ENCODE measurements around the gene ALAS2. TPM values are rescaled to one million over a fixed set of nuclear protein-coding genes. Genes with fewer than 3 reads are reported as not detected.

ALAS2 gene
- total RNA-seq, 1 experiment from 2014 or later, result not detected

DNA sequence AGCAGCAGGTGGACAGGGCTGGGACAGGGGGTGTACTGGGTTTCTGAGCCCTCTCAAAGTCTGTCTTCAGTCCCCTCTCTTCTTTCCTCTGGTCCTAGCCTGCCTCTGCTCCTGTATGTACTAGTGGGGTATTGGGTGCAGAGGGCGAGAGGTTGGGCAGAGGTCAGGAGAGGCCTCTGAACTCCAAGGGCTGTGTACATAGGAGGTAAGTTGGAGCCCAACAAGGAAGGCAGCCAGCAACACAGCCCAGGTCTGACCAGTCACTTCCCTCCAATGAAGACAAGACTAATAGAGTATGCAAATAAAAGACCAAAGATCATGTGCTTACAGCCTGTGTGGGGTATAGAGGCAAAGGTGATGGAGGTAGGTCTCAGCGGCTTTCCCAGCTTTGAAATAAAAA is 36.7 kb downstream of the ALAS2 start, which contains the start of gene PFKFB1:
Gene PFKFB1 (minus strand): TSS at position 90 of the 400 bp plus-strand sequence. CDS start 181 bp downstream, outside the sequence.
- Histone ChIP-seq H3K79me1 (ENCODE audit: insufficient read depth, low read depth, low read length, poor library complexity, severe bottlenecking) (no peaks in the 10 kb centered on the region), H3K23me2 (ENCODE audit: insufficient read length, low read depth, low read length, poor library complexity, severe bottlenecking) (no peaks in the 10 kb centered on the region), H4K5ac (ENCODE audit: insufficient read length, low read depth, low read length) (no peak within 1 kb of the TSS), H2AK5ac (ENCODE audit: insufficient read length, low read length) (no peak within 1 kb of the TSS), H3T11ph (ENCODE audit: low read length) (no peak within 1 kb of the TSS), H4K91ac (ENCODE audit: insufficient read length, low read depth, low read length) (no peak within 1 kb of the TSS), H2AFZ (ENCODE audit: low read length) (no peak within 1 kb of the TSS), H3K4me2 (ENCODE audit: insufficient read depth, insufficient read length, low read length) (no peak within 1 kb of the TSS), H4K8ac (replicated peaks; ENCODE audit: insufficient read length, low read depth, low read length) (no peak within 1 kb of the TSS), H3K4me1 (ENCODE audit: insufficient read depth, low read length) (no peaks in the 10 kb centered on the region), H2BK12ac (ENCODE audit: insufficient read length, low read depth, low read length) (no peak within 1 kb of the TSS), H3K56ac (ENCODE audit: insufficient read length, low read depth, low read length) (no peak within 1 kb of the TSS), H3K27ac (ENCODE audit: insufficient read length, low read depth, low read length) (no peak within 1 kb of the TSS), H2BK5ac (ENCODE audit: insufficient read length, low read length) (no peak within 1 kb of the TSS), H2BK120ac (ENCODE audit: low read depth, low read length, poor library complexity, severe bottlenecking) (no peak within 1 kb of the TSS), H4K20me1 (ENCODE audit: control insufficient read depth, insufficient read depth, insufficient read length) (no peaks in the 10 kb centered on the region), H3K4ac (ENCODE audit: low read depth, low read length) (no peak within 1 kb of the TSS), H3K9me3 (ENCODE audit: control insufficient read depth, low read depth, low read length) (peaks cover 45% of the 10 kb centered on the region), H3K79me2 (ENCODE audit: insufficient read depth, low read length) (no peaks in the 10 kb centered on the region), H3K18ac (ENCODE audit: insufficient read length, low read depth, low read length) (no peak within 1 kb of the TSS), H2BK20ac (ENCODE audit: low read depth, low read length, poor library complexity, severe bottlenecking) (no peak within 1 kb of the TSS), H3K14ac (ENCODE audit: insufficient read depth, low read length) (no peak within 1 kb of the TSS), H2BK15ac (ENCODE audit: low read depth, low read length) (no peak within 1 kb of the TSS), H3K23ac (ENCODE audit: insufficient read length, low read depth, low read length) (no peak within 1 kb of the TSS), H3K9ac (ENCODE audit: extremely low read depth, insufficient read length, low read length) (no peak within 1 kb of the TSS), H3K27me3 (ENCODE audit: insufficient read depth, low read length) (no peaks in the 10 kb centered on the region)
- H3K27ac Mint-ChIP-seq, result no peak within 1 kb of the TSS
- no CpG with 5 or more reads among the region's 2 CpGs for WGBS (ENCODE audit: extremely low coverage, insufficient read length, low lambda C conversion rate)
- TF ChIP-seq CTCF (conservative IDR thresholded peaks at IDR 0.05), result no peak
- DNase-seq, result no peak
- H3K4me3 Mint-ChIP-seq, result no peak within 1 kb of the TSS
- H3K27me3 Mint-ChIP-seq (ENCODE audit: low read depth), result peaks cover 3% of the 10 kb centered on the region; the same call in 1 of the 2 replicates
- peaks cover 58 to 63% of the 10 kb centered on the region in 2 experiments for H3K9me3 Mint-ChIP-seq
- 0 out of 7 replicates have a peak, but pooled peaks cover 0 to 2% (median 0%) of the 10 kb centered on the region in 3 experiments for H3K36me3 Mint-ChIP-seq (ENCODE audit: insufficient read depth in 1 of 3, low read depth in 3 of 3)
- H3K4me1 Mint-ChIP-seq, result peaks cover under 1% of the 10 kb centered on the region in 2 experiments; a peak in 2 of 4 replicates
